HG03045 (cell line): ENCODE measurements around the gene LYPD6B.

Experiments
- ATAC-seq: cut with Tn5 transposase; IDR thresholded peaks from one replicate; pipeline ENCODE4 v1.9.1; 2021; ENCODE audit warnings: mild to moderate bottlenecking, moderate library complexity; ENCODE audit not compliant: unreplicated experiment

The LYPD6B gene

DNA sequence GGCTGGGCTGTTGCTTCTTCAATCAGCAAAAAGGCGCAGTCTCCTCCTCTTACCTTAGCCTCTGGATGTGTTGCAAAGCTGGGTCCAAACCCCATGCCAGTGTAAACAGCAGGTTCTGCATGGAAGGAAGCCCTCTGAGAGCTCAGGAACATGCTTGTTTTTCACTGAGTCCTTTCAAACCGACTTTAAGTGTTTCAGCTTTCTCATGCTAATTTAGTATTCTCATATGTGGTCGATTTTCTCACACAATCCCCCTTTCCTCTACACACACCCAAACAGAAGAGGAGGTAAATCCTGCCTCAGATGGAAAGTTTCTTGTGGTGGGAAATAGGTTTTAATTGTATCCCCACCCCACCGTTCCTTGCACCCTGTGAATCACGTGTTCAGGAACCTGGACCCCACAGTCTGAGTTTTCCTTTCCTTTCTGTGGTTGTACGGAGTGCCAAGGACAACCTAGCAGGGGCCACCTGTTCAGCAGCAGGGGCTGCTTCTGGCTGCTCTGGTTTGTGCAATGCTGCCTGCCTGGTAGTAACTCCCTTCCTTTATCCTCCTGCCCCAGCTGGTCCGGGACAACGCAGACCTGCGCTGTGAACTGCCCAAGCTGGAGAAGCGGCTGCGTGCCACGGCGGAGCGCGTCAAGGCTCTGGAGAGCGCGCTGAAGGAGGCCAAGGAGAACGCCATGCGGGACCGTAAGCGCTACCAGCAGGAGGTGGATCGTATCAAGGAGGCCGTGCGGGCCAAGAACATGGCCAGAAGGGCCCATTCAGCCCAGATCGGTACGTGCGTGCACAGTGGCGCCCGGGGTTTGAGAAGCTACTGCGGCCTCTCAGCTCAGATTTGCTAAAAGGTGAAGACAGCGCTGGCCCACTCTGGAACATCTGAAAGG is 28.7 kb upstream of the LYPD6B start:
- ATAC-seq = no peak

DNA sequence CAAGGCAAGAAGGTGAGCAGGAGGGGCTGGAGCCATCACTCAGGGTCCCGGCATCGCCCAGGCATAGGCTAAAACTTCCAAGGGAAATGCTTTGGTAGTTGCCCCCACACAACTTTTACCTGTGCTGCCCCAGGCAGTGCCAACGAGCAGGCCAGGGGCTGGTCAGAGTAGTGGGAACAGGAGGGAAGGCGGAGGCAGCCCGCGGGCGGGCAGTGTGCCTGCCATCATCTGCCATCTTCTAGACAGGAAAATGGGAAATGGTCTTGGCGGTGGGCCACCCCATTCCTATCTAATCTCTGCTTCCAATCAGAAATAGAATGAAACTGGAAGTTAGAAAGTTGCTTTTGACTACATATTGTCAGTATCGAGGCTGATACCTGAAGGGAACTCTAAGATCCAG is 26.0 kb upstream of the LYPD6B start:
- no peak for ATAC-seq

DNA sequence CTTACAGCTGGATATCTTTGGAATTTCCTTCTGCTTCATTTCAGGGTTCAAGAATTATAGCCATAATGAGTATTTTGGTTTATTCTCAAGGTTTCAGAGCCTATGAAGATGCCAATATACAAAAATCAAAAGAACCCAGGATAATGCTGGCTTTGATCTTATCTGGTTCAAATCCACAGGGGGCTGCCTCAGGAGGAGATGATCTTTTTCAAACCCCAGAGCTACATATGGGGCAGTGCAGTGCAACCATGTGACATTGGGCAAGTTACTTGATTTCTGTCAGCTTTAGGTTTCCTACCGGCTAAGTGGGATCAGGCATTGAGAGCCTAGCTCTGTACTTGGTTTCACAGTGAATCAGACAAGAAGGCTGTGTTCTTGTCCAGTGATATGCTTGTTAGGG is 23.0 kb upstream of the LYPD6B start:
- no peak for ATAC-seq

DNA sequence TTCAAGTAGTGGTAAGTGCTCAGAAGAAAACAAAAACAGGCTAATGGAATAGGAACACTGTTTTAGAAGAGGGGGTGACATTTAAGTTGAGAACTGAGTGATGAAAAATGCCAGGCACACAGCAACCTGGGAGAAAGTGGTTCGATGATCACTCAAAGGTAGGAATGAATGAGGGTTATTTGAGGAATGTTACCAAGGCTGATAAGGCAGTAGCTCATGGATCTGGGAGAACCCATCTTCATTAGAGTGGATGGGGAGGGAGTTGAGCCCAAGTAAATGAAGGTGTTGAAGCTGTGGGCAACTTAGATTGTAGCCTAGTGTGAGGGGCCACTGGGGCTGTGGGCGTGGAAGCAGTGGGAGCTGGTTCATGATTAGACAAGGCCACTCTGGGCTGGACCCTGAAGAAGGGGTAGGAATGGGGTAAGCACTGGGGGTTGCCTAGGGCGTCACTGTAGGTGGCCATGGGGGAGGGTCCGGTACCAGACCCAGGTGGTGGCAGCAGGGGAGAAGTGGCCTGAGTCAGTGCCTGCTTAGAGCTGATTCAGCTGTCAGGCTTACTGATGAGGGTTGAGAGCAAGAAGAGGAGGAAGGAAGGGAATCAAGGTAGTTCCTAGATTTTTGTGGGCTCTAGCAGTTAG is 22.5 kb upstream of the LYPD6B start:
- no peak for ATAC-seq

DNA sequence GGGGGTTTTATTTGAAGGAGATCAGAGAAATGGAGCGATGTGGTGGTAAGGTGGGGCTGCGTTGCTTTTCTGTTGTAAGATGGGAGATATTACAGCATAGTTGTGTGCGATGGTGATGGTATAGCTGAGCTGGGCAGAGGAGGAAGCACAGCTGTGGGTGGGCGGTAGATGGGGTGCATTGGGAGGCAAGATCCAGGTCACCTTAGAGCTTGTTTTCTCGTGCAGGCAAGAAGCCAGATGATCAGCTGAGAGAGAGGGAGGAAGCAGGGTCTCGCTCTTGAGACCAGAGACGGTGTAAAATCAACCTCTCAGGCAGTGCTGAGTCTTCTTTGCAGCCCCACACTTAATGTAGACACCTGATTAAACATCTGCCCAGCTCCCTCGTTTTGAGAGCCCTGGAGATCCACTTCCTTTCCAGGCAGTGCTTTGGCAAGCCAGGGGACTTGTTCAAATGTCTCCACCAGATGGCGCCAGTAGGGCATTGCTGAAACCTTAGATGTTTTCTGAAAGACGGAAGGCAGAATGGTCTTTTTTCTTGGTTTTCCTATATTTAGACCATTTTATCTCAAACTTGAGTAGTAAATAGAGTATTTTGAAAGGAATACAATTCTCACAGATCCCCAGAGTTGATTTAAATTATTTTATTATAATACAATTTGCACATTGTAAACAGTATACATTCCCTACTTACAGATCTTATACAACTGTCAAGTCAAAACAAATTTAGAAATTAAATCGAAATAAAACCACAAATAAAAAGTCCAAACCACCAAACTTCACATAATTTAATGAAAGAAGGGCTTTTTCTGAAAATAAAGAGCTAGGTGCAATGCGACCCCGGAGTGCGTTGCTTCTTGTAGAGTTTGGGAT is 21.1 kb upstream of the LYPD6B start:
- ATAC-seq = no peak

DNA sequence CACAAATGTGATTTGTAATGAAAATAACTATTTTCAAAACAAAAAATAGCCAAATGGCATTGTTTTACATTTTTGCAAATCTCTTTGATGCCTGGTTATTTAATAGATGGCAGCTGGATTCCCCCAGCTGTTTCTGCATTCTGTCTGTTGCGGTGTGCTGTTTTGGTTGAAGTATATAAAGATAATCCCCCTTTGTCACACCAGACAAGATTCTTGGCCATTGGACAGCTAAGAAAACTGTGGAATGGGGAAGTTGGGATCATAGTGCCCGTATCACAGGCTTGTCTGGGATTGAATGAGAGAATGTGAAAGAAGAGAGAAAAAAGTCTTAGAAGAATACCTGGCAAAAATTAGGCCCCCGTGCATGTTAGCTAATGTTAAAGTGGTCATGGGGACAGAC is 19.5 kb upstream of the LYPD6B start:
- no peak for ATAC-seq

DNA sequence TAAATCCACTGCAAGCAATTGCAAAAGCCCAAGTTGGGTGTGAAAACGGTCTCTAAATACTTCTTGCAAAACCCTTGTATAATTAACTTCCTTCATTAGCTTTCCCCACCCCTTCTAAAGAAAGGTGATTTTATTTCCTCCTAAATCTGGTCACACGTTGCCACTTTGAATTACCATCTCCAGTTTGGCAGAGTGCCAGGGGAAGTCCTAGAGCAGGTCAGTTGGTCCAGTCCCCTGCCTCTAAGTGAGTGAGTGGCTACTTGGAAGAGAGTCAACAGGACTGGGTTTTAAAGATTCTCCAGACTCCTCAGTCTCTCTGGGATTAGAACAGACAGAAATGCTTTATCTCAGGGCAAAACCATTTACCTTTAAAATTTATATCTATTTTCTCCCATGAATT is 18.7 kb upstream of the LYPD6B start:
- no peak for ATAC-seq

DNA sequence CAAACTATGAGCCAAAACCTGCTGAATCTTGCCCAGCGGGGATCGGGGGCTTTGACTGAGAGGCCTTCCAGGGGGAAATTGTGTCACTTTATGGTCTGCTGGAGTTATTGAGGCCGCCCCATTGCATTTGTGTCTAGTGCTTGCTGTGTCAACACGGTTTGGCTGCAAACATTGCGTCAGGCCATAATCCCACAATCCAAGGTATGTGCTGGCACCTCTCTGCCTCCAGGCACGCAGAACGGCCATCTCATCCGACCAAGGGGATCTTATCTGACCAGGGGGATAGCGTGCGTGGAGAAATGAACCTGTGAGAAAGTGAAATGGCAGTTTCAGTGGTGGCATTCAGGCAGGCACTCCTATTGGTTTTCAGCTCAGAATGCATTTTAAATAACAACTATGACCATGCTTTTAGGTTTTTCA is 18.1 kb upstream of the LYPD6B start:
- peak; percentile 41 for ATAC-seq

DNA sequence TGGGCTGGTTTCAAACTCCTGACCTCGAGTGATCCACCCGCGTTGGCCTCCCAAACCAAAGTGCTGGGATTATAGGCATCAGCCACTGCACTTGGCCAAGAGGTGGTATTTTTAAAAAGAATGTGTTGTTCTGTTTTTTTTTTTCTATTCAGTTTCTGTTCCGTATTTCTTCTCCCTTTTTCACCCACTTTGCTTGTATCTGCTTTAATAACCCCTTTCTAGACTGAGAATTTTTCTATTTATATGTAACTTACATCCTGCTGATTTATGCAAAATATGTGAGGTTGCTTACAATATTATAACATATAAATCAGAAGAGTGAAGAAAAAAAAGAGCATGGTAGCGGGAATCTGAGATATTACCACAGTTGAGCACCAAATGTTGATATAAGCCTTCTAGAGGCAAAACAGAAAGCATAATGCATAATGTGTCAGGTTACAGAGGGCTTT is 17.2 kb upstream of the LYPD6B start:
- ATAC-seq = peak; percentile 44

DNA sequence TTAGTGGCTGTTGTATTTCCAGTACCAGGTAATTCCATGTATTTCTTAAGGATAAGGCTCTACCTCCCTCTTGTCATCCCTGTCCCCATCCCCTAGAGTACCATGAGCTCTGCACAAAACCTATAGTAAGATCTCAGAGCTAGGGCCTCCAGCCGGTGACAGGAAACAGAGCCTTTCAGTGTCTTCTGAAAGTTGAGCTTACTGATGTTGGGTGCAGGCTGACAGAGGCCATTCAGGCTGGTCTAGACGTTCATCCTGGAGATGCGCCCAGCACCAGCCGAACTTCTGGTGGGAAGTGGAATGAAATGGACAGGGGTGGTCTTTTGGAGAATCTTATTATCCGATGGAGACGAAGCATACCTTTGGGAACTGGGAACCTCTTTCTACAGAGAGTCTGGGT is 16.7 kb upstream of the LYPD6B start:
- ATAC-seq = peak; percentile 68

DNA sequence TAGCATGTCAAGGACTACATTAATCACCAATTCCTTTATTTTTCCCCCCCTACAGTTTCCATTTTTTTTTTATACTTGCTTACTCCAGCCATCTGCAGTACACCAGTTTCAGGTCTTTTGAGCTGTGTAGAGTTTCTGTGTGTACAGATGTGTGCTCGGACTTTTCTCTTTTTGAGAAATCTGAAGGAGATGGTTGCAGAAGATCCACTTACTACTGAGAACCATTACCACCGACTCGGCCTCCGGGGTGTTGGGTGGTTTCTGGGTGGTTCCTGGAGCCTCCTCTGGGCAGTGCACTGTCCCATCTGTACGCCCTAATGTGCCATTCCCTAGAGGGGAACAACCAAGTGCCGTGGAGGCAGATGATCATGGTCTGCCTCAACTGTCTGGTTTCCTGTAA is 15.4 kb upstream of the LYPD6B start:
- ATAC-seq = no peak

DNA sequence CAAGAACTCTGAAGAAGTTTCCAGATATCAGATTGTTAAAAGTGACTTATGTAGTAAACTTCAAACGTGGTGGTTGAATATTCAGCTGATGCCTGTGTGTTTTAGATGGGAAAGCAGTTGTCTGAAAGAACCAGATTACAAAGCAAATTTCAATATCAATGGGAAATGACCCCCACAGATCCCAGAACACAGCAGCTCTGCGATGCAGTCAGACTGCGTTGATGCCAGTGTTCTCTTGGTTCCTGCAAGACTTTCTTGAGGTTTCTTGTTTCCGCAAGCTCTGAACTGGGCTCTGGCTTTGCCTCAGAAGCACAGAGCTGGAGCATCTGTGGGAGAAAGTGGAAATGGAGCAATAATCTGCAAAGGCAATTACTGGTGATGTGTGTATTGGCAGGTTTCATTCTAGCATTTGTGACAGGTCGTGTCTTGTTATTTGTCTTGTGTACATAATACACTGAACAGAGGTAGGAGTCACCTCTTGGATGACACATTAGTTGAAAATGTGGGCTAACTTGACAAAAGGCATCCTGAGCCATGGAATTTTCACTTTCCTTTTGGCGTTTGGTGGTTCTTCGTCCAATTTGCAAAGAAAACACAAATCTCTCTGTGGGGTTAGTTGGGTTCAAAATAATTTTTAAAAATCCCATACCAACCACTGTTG is 10.8 kb upstream of the LYPD6B start:
- ATAC-seq = no peak

DNA sequence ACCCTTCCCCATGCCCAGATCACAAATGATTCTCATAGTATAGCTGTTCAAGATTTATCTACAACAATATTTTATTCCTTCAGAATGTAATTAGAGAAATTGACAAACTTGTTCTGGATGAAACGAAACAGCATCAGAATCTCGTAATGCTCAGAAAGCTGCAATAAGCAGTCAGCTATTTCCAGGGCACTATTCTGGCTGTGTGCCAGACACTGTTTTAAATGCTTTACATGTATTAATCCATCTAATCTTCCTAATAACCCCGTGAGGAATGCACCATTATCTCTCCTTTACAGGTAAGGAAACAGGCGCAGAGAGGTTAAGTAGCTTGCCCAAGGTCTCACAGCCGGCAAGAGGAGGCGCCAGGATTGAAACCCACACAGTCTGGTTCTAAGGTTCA is 10.1 kb upstream of the LYPD6B start:
- no peak for ATAC-seq

DNA sequence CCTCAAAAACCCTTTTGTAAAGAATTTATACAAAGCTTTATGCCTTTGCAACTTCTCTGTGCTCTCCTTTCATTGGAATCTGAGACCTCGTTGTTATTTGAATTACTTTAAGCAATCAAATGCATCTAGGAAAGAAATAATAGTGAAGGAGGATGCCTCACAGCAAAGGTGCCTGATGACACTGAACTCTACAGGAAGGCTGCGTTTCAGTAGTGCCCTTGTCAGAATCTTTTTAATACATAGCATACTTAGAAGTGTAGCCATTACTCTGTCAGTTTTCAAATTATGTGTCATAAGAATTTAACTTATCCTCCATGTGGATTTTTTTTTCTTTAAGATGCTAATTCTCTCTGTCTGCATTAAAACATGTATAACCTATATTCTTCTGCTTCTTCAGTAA is 9.6 kb upstream of the LYPD6B start:
- ATAC-seq = no peak

DNA sequence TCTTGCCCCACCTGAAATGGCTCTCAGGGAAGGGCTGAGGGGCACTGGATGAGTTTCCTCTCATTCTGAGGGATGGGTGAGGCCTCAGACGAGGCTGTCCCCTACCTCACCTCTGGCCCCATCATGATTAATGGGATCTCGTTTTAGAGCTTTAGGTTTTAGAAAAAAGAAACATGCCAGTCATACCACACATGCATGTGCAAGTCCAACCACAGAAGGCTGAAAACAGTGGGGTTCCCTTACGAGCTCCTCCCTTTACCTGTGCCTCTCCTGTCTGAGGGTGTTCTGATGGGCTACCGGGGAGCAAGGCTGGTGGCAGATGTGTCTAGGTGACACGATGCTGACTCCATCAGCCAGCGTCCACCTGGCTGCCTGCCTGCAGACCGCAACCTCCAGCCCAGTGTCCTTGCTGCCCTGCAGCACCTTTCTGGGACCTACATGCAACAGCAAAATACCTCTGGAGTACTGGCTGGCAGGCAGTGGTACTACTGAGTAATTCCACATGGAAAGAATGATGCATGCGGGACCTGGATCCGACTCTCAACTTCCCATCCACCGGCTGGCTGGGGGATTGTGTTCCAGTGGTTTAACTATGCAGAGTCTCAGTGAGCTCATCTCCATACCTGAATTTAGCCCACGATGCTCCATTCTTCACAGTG is 9.1 kb upstream of the LYPD6B start:
- no peak for ATAC-seq

DNA sequence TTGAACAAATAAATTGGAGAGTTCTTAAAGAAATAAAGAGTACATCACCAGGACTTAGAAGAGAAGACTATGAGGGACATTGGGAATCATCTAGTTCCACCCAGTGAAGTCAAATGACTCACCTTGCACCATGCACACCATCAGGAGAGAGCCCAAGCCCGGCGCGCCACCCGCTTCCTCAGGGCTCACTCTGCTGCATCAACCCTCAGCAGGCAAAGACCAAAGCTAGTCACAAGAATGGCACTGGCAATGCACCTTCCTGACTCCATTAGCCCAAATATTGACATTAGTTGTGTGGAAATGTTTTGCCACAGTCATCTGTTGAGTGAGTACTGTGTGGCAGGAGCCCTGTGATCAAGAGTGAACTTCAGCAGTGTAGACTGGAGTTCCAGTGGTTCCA is 7.1 kb upstream of the LYPD6B start:
- no peak for ATAC-seq

DNA sequence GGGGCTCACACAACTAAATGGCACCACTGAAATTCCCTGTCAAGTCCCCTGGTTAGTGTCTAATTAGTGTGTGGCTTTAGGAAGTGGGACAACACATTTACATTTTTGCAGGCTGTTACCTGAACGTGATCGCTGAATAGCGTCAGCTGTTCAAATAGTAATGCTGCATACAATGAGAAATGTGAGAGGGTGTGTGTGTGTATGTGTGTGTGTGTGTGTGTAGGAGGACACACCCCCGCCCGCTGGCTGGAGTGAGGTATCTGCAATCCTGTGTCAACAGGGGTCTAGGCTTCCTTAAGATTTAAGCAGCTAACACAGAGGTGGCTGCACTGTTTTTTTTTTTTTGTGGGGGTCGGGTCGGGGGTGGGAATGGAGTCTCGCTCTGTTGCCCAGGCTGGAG is 4.8 kb upstream of the LYPD6B start:
- ATAC-seq = no peak

DNA sequence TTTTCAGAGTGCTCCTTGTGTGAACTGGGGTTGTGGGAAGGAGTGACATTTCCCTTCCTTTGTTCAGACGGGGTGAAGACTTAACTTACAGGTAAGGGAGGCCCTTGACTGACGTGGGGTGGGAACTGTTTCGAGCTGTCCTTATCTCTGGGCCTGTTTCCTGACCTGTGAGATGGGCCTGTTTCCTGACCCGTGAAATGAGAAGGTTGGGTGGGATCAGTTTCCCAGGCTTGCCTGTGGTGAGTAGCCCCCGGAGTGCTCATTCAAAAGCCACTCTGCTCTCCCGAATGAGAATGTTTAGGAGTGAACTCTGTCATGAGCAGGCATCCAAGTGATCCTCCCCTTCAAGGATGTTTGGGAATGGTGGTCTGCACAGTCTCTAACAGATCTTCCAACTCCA is 4.1 kb upstream of the LYPD6B start:
- no peak for ATAC-seq

DNA sequence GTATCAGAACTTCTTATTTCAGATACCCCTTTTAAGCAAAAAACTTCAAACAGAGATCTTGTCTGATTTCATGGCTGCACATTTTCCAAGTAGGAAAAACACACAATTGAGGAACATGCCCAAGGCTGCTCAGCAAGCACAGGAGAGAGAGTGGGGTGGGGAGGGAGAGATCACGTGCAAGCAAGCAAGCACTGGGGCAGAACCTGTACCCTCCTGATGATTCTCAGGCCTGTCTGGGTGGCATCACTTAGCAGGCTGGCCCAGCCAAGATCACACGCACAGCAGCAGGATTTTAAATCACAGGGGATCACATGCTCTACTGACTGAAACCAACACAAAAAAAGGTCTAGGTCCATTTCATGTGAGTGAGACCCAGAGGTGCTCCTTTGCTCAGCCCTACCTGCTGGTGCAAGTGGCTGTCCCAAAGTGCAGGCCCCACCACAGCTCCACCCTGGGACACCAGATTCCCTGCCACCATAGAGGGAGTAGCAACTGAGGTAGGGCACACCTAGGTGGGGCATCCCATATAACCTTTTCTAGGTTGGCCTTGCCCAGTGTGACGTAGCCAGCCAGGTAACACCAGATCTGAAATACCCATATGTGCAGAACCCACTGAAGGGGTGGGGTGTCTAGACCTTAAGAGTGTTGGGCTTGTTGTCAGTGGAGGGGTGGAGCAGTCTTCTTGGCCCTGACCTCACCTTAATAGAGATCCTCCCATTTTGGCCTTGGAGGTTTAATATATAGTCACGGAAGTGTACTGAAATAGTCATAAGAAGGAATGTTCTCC is 1.8 kb upstream of the LYPD6B start:
- no peak for ATAC-seq

DNA sequence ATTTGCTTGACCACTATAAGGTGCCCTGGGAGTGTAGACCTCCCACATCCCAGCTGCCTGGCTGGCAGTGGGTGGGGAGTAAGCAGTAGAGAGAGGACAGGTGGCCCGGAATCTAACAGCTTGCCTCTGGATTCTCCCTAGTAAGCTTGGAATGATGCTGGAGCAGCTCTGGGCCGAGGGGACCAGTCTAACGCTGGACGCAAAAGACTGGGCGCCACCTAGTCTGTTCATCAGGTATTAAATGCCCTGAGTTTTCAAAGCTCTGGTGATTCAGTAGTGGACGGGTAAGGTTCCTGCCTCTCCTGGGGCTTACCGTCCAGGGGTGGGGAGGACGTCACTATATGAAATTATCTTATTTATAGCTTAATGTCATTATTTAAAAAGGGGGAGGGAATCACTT is 648 bp upstream of the LYPD6B start:
- ATAC-seq = no peak
